ENCODE measurements around the gene MACF1. TPM values are rescaled to one million over a fixed set of nuclear protein-coding genes. Genes with fewer than 3 reads are reported as not detected.
A peak's percentile ranks its signal among the peaks of the same experiment; 100 is the strongest.
"Not testable (repeated sequence)": the region's sequence is repeated elsewhere in the genome, so short reads cannot be mapped to it uniquely, and the experiment has no call there.

MACF1 gene
- total RNA-seq, 2 donors from 2014 or later: 121 to 149 TPM

DNA sequence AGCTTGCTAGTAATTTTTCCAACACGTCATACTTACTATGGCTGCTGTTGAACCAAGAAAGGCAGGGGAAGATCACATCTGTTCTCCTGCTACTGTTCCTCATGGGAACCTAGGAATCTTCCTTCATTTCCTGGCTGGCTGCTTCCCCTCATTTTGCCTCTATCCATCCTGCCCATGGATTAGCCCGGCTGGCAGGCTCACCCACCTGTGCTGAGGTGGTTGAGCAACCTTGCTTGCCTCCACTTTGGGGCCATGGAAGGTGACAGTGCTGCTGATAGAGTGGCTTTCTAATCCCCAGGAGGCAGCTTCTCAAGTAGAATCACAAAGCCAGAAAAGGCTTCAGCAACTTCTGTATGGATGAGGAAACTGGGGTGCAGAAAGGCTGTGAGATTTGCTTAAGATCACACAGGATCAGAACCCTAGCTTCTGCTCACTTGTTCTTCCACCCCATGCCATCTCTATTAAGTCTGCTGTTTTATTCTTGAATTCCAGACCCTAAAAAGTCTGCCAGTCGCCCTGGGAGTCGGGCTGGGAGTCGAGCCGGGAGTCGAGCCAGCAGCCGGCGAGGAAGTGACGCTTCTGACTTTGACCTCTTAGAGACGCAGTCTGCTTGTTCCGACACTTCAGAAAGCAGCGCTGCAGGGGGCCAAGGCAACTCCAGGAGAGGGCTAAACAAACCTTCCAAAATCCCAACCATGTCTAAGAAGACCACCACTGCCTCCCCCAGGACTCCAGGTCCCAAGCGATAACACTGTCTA, 280.7 kb downstream of the MACF1 start:
- intact Hi-C loops (cut with DNase I, micrococcal nuclease): no loop called here
- ATAC-seq (no peak), DNase-seq (no peak)

- intact Hi-C loops (cut with DNase I, micrococcal nuclease): no loop called here
- DNase-seq (no peak), ATAC-seq (no peak)
These were observed 283.6 kb downstream of the MACF1 start for GRCh38 chr1:39488012-39488545.

- no peak for ATAC-seq
- DNase-seq: no peak
- intact Hi-C loops (cut with DNase I, micrococcal nuclease): no loop called here
These were observed 284.5 kb downstream of the MACF1 start for GRCh38 chr1:39488793-39489566.

DNA sequence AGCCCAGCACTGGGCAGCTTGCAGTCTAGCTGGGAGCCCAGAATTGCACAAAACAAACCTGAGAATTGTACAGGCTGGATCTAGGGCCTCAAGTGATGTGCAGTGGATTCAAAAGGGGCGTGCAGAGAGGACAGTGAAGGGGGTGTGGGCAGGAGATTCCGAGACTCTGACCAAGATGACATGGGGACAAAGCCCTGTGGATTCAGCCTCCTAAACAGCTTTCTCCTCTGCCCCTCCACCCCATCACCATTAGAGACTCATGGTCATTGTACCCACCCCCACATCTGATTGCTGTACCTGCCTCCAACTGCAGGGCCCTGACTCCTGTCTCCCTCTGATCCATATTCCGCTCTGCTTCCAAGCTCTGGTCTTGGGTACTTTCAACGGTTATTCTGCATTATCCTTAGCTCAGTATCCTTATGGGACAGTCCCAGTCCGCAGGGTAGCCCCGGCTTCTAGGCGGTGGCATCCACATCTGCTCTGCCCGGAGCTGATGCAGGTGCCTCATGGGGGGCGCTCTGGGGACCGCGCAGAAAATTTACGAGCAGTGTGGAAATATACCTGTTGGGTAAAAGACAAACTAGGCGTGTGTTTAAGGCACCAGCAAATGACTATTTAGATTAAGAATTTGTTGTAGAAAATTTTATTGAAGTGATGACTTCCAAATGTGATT, 285.2 kb downstream of the MACF1 start:
- DNase-seq (no peak), ATAC-seq (no peak)
- intact Hi-C loops (cut with DNase I, micrococcal nuclease): no loop called here

DNA sequence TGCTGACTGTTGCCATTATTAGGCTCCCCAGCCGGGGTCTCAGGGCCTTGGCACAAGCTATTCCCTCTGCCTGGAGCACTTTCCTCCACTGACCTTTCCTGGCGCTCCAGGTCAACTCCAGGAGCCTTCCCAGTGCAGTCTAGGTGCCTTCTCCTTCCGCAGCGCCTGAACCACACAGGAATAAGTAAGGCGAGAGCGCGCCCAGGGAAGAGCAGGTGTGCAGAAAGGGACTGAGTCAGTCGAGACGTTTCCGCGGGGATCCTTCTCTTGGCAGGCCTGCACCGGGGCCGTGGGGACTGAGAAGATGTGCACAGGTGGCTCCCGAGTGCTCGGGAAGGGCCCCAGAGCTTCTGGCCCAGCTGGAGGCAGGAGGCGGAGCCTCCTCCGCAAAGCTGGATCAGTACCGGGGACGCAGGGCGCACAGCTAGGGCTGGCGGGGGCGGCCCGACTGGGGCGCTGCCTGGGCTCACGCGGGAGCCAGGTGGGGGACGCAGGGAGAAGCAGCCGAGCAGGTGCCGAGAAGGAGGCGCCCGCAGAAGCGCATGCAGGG, 286.2 kb downstream of the MACF1 start:
- ATAC-seq: peak; percentile 29
- intact Hi-C loops (cut with DNase I, micrococcal nuclease): no loop called here
- peak in 1 of 2 donors; percentile 46 for DNase-seq

DNA sequence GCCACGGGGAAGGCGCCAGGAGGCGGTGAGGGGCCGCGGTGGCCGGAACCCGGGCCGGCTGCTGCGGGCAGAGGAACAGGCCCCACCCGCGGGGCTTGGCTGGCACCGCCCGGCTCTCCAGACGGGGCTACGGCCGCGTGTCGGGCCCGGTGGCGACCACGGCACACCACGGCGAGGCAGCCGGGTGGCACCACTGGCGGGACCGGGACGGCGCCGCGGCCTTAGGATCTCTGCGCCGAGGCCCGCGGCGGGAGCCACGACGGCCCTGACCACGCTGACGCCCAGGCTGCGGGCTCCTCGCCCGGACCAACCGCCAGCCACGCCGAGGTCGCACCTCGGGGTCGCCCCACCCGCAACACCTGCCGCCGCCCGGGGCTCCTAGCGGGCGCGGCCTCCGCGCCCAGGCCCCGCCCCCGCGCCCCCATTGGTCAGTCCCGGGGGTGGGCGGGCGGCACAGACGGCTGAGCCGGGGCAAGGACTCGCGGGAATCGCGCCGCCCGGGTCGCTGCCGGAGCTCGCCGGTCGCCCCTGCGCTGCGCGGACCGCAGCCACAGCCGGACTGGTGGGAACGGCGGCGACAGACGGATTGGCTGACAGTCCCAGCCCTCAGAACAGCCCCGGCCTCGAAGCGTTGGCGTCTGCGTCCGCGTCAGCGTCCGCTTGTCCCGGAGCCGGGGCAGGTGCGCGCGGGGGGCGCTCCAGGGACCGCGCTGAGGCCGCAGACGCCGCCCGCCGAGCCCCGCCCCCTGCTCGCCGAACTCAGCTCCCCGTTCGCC, 286.8 kb downstream of the MACF1 start, which contains the start of gene BMP8A:
BMP8A (plus strand) TSS at position 491 of the 776 bp plus-strand sequence. CDS start 356 bp downstream, outside the sequence.
- ATAC-seq (peak; percentile 87), DNase-seq (peak; percentile 70 to 79)
- intact Hi-C loops (cut with DNase I, micrococcal nuclease): no loop called here

DNA sequence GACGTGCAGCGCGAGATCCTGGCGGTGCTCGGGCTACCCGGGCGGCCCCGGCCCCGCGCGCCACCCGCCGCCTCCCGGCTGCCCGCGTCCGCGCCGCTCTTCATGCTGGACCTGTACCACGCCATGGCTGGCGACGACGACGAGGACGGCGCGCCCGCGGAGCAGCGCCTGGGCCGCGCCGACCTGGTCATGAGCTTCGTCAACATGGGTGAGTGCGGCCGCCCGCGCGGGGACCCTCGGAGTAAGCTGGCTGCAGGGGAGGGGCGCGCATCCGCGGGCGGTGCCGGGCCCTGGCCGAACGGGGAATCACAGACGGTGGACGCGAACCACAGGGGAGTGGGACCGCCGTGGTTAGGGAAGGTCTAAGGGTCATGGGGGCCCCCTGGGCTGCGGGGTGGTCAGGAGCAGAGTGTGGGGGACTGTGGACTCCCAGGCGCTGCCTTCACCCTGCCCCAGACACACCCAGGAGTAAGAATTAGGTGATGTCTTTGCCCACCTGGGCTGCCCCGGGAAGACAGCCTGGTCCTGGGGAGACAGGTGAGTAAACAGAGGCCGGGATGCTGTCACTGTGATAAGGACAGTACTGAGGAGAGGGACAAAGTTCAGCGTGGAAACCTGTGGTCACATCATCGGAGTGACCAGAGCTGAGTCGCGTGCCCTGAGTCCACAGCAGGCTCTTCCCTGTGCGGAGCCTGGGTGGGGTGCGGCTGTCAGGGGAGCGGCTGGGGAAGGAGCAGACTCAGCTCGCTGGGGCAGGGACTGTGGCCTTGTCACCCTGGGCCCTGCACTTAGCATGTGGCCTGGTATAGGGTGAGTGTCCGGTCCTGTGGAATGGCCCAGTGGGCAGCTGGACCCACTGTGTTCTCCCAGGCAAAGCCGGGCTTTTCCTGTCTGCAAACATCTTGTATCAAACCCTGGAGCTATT, 287.9 kb downstream of the MACF1 start:
- peak; percentile 25 to 43 for DNase-seq
- ATAC-seq: peak; percentile 60
- intact Hi-C loops (cut with DNase I, micrococcal nuclease): not testable (repeated sequence)

DNA sequence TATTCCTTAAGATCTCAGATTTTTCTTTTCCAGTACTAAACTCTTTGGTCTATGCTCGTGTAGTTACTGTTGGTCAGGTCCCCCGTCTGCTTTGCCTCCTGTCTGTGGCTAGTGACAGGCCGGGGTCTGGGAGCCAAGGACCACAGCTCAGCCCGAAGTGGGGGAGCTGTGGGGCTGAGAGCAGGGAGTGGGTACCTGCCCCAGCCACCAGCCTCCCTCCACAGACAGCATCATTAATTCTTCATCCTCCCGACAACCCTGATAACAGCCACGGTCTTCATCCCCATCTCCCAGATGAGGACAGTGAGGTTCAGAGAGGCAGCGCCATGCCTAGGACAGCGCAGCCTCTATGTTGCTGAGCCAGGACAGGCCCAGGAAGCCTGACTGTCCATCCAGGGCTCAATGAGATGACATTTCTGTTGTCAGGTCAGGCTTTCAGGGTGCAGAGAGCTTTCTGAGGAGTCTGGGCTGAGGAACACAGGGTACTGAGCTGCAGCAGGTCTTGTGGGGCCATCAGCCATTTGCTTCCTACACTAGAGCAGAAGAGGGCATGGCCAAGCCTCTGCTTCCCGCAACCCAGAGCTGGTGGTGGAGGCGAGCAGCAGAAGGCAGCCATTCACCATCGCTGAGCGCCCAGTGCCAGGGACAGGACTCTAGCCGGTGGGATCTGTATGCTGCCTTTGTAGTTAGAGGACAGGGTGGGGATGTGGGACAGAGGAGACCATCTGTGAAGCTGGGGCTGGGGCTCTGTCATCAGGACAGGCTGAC, 288.7 kb downstream of the MACF1 start:
- DNase-seq; intact Hi-C loops (cut with DNase I, micrococcal nuclease); ATAC-seq: not testable (repeated sequence)

DNA sequence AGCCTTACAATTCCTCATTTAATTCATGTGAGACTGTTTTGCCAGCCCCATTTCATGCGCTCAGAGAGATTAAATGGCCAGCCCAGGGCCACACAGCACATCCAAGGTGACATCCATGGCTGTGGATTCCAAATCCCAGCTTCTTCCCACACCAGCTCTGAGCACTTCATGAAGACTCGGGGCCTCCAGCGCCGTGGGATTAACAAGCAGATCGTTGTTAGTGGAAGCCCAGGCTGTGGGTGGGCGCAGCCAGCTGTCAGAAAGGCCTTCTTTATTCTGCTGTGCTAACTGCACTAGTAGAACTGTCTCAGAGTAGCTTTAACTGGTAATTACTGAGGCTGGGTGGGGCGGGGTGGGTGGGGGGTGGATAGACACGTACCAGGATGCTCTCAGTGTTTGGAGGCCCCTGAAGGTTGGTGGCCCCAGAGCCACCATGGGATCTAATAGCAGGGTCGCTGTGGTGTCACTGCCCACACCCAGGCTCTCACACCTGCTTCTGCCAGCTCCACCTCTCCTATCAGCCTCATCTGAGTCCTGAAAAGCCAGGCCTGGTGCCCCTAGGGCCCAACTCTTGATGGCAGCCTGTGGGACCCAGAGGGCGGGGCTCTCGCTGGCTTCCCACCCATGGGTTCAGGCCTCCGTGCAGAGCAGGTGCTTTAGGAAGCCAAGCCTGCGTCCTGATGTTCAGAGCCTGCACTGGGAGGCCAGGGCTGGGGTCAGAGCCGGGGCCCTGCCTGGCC, 290.3 kb downstream of the MACF1 start:
- DNase-seq (no peak), ATAC-seq (no peak)
- intact Hi-C loops (cut with DNase I, micrococcal nuclease): no loop called here

GRCh38 chr1:39496520-39496919, 292.0 kb downstream of the MACF1 start:
- DNase-seq; ATAC-seq; intact Hi-C loops (cut with DNase I, micrococcal nuclease): not testable (repeated sequence)

- intact Hi-C loops (cut with DNase I, micrococcal nuclease): no loop called here
- DNase-seq (no peak), ATAC-seq (no peak)
These were observed 293.1 kb downstream of the MACF1 start for GRCh38 chr1:39497585-39497984.

GRCh38 chr1:39498096-39498710, 293.7 kb downstream of the MACF1 start:
- DNase-seq; ATAC-seq; intact Hi-C loops (cut with DNase I, micrococcal nuclease): not testable (repeated sequence)

GRCh38 chr1:39498821-39499220, 294.3 kb downstream of the MACF1 start:
- DNase-seq; intact Hi-C loops (cut with DNase I, micrococcal nuclease); ATAC-seq: not testable (repeated sequence)

DNA sequence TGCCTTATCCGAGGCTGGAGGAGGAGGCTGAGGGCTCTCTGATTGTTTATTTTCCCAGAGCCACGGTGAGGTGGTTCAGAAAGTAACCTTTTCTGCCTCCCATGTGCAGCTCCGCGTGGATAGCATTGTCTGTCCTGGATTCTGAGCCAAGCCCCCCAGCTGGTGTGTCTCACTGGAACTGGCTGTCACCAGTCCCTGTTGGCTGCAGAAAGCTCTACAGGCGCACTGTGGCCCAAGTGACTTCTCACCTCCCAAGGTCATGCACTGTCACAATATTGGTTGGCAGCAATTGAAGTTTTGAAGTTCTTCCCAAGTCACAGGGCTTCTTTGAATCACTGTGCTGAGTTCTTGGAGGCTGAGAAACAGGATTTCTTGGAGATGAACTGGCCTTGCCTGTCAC, 295.2 kb downstream of the MACF1 start:
- no peak for DNase-seq

GRCh38 chr1:39500862-39501389, 296.4 kb downstream of the MACF1 start:
- intact Hi-C loops (cut with DNase I, micrococcal nuclease): no loop called here
- ATAC-seq (no peak), DNase-seq (no peak)

More for the DNA sequence above, 295.2 kb downstream of the MACF1 start:
- no peak for ATAC-seq
- intact Hi-C loops (cut with DNase I, micrococcal nuclease): no loop called here
